Activated naive CD4-positive, alpha-beta T cell treated with anti-CD3 and anti-CD28 coated beads, Interleukin-2, amount 50 U/mL, for 72 hours (primary cell): Measurements from ENCODE around the gene WDFY2. TPM values are rescaled to one million over a fixed set of nuclear protein-coding genes. Genes with fewer than 3 reads are reported as not detected.
"Not testable (repeated sequence)": the region's sequence is repeated elsewhere in the genome, so short reads cannot be mapped to it uniquely, and the experiment has no call there.

Source experiments
- ATAC-seq, 2 donors: fragments of 150-1000 bp; cut with Tn5 transposase; 2 replicates each; pipeline ENCODE4 v1.10.0; 2021; ENCODE audit warnings: mild to moderate bottlenecking in 2 of 2, moderate library complexity in 2 of 2
- DNase-seq, 2 donors: peaks; one replicate each; pipeline ENCODE4 v3.0.0; 2021 to 2022; ENCODE audit warnings: low spot score in 2 of 2
- H3K27ac Mint-ChIP-seq, 2 donors: one replicate each; pipeline ENCODE4 v1.8.0; 2022; ENCODE audit warnings: mild to moderate bottlenecking in 2 of 2, mixed read lengths in 2 of 2
- H3K36me3 Mint-ChIP-seq, 2 donors: one replicate each; pipeline ENCODE4 v1.8.0; 2022; ENCODE audit warnings: mixed read lengths in 2 of 2
- H3K9me3 Mint-ChIP-seq, 2 donors: one replicate each; pipeline ENCODE4 v1.8.0; 2022; ENCODE audit warnings: mixed read lengths in 2 of 2
- total RNA-seq, 2 donors: library from RNA; stranded (reverse); gene quantifications; one replicate each; pipeline ENCODE4 v1.2.3, GENCODE V29; 2022

WDFY2 gene
- total RNA-seq, 2 donors from 2014 or later = 16.4 to 17.5 TPM

DNA sequence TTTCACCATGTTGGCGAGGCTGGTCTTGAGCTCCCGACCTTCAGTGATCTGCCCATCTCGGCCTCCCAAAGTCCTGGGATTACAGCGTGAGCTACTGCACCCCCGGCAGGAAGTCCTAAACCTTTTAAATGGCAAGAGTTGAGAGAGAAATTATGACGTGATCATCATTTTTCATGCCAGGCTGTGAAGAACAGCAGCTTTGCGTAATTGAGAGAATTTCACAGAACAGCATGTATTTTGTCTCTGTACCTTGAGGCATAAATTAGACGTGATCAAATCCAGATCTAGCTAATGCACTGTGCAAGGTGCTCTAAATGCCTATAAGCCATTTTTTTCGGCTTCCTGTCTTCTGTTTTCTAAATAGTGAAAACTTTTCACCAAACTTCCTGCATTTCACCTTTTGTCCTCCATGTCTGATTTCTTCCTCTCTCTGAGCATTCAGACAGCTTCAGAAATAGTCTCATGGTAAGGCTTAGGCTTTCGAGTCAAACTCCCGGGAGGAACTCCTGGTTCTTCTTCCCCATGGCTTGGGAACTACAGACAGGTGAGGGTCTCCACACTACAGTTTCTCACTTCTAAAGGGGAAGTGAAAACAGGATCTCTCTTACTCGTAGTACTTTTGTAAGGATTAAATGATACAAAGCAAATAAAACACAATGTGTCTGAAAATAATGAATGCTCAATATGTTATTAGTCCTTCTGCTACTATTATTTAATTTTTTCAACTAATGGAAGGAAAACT lies 51.0 kb downstream of the WDFY2 start:
- Mint-ChIP-seq H3K9me3 (peaks cover 0 to 5% of the 10 kb centered on the region in 2 donors), H3K36me3 (peaks cover 4 to 6% of the 10 kb centered on the region in 2 donors), H3K27ac (peak overlapping the region; percentile 47 to 71)
- no peak for ATAC-seq
- no peak for DNase-seq

DNA sequence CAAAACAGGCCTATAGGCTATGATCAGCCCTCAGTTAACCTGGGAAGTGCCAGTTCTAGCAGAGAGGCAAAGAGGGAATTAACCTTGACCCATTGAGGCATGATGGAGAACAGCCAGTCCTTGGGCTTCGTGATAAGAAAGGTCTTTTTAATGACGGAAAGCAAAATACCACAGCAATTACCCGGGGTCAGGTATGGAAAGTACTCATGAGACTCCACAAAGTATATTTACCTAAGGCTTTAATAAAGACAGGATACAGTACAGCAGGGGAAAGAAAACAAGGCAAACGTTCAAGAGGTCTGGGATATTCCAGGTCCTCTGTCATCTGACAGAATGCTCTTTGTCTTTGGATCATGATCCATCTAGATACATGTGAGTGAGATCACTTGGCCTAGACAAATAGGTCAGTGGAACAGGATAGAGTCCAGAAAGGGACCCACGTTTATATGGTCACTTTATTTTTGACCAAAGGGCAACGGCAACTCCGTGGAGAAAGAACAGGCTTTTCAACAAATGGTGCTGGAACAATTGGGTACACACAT lies 52.2 kb downstream of the WDFY2 start:
- Mint-ChIP-seq H3K36me3 (peaks cover 4 to 6% of the 10 kb centered on the region in 2 donors), H3K27ac (no peak overlapping the region), H3K9me3 (peaks cover 0 to 5% of the 10 kb centered on the region in 2 donors)
- DNase-seq (no peak), ATAC-seq (no peak)

DNA sequence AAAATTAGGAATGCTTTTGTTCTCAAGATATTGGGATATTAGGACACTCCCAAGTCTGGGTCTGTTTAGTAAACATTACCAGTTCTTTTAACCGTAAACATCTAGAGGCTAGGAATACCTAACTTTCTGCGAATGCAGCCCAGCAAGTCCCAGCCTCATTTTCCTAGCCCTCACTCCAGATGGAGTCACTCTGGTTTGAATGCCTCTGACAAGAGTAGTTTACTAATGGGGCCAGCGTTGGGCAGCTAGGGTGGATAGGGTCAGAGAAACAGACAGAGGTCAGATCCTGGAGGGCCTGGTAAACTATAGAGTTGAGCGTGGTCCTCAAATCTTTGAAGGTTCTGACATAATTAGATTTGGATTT lies 53.6 kb downstream of the WDFY2 start:
- Mint-ChIP-seq H3K36me3 (peaks cover 4 to 6% of the 10 kb centered on the region in 2 donors), H3K9me3 (peaks cover 0 to 5% of the 10 kb centered on the region in 2 donors), H3K27ac (no peak overlapping the region)
- DNase-seq (no peak), ATAC-seq (no peak)

DNA sequence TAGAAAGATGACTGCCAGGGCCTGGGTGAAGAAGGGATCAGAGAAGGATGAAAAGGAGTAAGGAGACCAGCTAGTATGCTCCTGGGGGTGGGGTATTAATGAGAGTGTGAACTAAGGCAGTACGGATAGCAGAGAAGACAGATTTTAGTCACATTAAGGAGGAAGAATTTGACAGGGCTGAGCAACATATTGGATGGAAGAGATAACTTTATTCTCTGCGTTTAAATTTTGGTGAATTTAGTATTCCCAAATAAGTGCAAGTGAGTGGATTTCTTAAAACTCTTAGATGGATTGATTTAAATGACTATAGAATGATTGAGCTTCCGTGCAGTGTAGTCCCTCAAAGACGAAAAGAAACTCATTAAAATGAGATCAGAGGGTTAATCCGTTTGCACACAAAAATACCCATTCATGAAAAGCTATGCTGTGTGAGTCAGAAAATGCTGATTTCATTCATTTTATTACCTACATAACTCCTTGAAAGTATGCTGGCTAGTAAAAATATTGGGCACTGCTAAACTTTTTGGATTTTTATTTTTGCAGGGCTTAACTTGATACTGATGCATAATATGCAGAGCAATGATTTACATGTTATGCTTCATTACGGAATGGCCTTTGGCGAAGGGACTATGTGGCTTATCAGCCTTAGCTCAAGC lies 54.1 kb downstream of the WDFY2 start:
- Mint-ChIP-seq H3K9me3 (peaks cover 0 to 5% of the 10 kb centered on the region in 2 donors), H3K36me3 (peaks cover 4 to 6% of the 10 kb centered on the region in 2 donors), H3K27ac (no peak overlapping the region)
- ATAC-seq = no peak
- DNase-seq = no peak

DNA sequence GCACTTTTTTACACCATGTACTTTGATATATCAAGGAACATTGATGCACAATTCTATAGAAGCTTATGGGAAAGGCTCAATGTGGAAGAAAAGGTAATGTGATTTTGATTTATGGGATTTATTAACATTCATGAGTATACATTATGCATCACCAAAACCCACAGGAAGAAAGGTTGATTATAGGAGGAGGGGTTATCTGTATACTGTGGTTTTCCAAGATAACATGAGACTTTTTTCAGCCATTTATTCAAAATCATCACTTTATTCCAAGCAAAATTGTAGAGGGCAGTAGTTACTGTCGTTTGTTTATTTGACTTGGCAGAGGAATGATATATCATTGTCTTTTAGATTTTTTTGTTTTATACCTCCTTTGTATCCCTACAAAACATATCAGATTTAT lies 54.9 kb downstream of the WDFY2 start:
- Mint-ChIP-seq H3K27ac (no peak overlapping the region), H3K36me3 (peaks cover 4 to 6% of the 10 kb centered on the region in 2 donors), H3K9me3 (peaks cover 0 to 5% of the 10 kb centered on the region in 2 donors)
- ATAC-seq (no peak), DNase-seq (no peak)

DNA sequence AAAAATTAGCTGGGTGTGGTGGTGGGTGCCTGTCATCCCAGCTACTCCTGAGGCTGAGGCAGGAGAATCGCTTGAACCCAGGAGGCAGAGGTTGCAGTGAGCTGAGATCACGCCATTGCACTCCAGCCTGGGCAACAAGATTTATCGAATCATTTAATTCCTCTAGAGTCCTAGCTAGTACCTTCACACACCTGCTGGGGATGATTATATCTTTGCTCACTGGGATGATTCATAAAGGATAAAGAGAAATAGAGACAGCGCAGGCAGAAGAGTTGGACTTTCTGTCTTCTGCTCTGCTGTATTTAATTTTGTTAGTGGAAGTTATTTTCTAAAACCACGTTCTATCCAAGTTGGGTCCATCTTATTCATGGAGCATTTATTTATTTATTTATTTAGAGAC lies 56.4 kb downstream of the WDFY2 start:
- DNase-seq, H3K9me3 Mint-ChIP-seq, ATAC-seq, H3K27ac Mint-ChIP-seq, H3K36me3 Mint-ChIP-seq: not testable (repeated sequence)

DNA sequence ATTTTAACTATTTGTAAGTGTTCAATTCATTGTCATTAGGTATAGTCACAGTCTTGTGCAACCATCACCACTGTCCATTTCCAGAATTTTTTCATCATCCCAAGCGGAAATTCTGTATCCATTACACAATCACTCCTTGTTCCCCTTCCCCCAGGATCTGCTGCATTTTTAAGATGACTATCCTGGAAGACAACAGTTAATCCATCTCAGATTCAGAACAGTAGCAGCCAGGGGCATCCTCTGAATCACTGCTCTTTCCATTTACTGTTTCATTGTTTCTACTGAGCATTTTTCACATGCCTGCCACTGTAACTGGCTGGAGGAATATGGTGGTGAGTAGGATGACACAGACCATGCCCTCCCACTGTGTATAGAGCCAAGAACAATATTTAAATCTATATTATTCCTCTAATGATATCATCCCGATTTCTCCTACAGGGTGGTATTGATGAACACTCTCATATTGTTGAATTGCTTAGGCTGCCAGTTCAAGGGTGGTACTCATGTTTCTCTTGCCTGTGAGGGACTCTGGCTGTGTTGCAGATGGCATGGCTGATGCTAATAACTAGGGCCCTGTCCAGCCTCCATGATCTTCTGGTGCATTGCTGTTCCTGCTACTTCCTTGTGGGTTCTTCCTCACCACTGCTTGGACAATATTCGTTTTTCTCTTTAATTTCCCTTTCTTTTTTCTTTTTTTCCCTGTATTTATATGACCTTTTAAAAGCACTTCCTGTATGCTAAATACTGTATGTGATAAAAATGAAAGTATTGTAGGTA lies 59.0 kb downstream of the WDFY2 start:
- peak; percentile 44 to 69 for ATAC-seq
- peaks cover 0 to 10% of the 10 kb centered on the region in 2 donors for H3K9me3 Mint-ChIP-seq
- no peak for DNase-seq
- peak overlapping the region; percentile 20 to 38 for H3K27ac Mint-ChIP-seq
- peaks cover 0 to 13% of the 10 kb centered on the region in 2 donors for H3K36me3 Mint-ChIP-seq

DNA sequence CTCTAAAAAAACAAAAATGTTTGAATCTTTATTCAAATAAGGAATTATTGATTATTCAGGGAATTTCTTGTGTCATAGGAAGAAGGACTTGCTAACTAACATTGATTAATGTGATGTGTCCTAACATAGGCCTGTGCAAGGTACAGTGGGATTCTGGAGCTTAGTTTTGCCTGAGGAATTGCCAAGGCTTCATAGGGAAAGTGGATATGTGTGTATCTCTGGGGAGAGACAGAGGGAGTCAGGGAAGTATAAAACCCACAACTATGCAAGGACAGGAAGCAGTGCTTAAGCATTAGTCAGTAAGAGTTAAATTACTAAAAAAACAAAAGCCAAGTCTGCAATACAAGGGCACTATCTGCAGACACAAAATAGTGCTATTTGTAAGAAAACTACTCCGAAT lies 59.6 kb downstream of the WDFY2 start:
- peak overlapping the region; percentile 20 to 38 for H3K27ac Mint-ChIP-seq
- no peak for DNase-seq
- peak in 1 of 2 donors; percentile 26 for ATAC-seq
- peaks cover 0 to 13% of the 10 kb centered on the region in 2 donors for H3K36me3 Mint-ChIP-seq
- peaks cover 0 to 10% of the 10 kb centered on the region in 2 donors for H3K9me3 Mint-ChIP-seq

DNA sequence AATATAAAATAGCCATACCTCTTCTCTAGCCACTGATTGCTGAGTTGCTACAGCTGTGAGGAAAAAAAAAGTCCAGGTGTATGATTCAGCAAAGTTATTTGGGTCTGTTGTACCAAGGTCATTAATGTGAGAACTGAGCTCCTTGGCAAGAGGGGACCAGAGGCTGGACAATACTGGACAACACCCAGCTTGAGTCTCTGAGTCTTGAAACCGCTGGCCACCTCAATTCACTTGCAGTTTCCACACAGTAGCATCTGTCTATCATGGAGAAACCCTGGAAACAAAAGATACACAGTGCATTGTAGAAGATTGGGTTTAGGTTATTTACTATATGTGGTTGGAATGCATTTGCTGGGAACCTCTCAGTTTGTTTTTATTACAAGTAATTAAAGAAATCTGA lies 60.4 kb downstream of the WDFY2 start:
- ATAC-seq (no peak), DNase-seq (no peak)
- Mint-ChIP-seq H3K9me3 (peaks cover 0 to 10% of the 10 kb centered on the region in 2 donors), H3K27ac (peak overlapping the region in 1 of 2 donors; percentile 99), H3K36me3 (peaks cover 0 to 13% of the 10 kb centered on the region in 2 donors)

DNA sequence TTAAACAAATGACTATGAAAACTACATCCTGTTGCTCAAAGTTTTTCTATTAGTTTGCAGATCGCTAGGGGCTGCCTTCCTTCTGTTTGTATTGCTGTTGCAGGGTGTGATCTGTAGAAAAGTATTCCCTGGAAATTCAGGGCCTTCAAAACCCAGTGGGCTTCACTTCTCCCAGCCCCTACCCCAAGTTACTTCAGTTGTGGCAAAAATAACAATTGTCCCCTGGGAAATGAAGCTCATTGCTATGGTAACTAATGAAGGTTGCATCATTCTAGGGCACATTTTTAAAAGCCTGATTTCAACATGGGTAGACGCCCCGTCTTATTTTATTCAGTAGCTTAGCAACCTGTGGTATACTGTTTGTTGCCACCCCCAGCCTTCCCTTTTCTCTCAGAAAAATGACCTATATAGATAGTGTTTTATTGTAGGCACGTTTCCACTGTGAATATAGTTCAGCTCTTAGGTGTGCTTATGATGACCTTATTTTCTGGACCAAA lies 60.9 kb downstream of the WDFY2 start:
- peak; percentile 45 to 73 for ATAC-seq

DNA sequence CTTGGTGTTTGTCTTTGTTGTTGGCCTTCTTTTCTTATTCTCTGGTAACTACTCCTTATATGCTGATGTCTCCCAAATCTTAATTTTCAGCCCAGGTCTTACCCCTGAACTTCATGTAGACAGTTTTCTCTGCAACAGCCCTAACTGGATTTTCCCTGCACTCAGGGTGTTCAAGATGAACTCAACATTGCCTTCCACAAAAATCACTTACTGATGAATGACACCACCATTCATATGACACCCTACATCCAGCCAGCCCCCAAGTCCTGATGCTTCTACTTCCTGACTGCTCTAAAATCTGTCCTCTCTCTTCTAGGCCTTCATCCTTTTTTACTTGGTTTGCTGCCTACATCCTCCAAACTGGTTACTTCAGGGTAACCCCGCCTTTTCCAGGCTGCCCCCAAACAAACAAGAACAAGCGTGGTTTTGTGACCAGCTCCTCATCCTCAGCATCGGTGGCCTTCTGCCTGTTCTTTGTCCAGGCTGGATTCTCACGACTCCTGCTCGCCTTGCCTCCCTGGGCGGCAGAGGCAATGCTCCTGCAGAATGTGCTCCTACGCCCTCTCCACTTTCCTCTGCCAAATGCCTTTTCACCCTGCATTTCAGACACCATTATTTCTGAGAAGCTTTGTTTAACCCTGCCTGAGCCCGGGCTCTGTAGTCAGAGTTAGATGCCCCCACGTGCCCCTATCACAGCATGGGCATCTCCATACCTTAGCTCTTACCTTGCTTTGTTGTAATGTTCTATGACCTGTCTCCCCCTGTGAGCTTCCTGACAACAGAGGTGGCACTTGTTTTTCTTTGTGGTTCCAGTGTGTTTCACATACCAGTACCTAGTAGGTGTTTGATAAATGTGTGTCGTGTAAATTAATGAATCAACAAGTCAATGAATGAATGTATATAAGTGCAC lies 61.8 kb downstream of the WDFY2 start:
- Mint-ChIP-seq H3K36me3 (peaks cover 0 to 15% of the 10 kb centered on the region in 2 donors), H3K27ac (peak overlapping the region; percentile 67 to 99), H3K9me3 (peaks cover 0 to 10% of the 10 kb centered on the region in 2 donors)
- peak in 1 of 2 donors; percentile 28 for DNase-seq
- peak; percentile 28 to 76 for ATAC-seq

More for the DNA sequence above, 60.9 kb downstream of the WDFY2 start:
- H3K9me3 Mint-ChIP-seq = peaks cover 0 to 10% of the 10 kb centered on the region in 2 donors
- H3K36me3 Mint-ChIP-seq = peaks cover 0 to 13% of the 10 kb centered on the region in 2 donors
- peak in 1 of 2 donors; percentile 24 for DNase-seq
- peak overlapping the region; percentile 67 to 99 for H3K27ac Mint-ChIP-seq

DNA sequence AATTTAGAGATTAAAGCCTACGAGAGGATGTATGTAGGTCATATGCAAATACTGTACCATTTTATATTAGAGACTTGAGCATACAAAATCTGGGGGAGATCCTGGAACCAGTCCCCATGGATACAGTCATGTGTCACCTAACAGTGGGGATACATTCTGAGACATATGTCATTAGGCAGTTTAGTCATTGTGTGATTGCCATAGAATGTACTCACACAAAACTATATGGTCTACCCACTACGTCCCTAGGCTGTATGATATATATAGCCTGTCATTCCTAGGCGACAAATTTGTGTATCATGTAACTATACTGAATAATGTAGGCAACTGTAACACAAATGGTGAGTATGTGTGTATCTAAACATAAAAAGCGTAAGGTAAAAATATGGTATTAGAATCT lies 62.8 kb downstream of the WDFY2 start:
- Mint-ChIP-seq H3K9me3 (peaks cover 6 to 10% of the 10 kb centered on the region in 2 donors), H3K27ac (peak overlapping the region in 1 of 2 donors; percentile 99), H3K36me3 (peaks cover 9 to 23% of the 10 kb centered on the region in 2 donors)
- DNase-seq (no peak), ATAC-seq (peak; percentile 29 to 58)

DNA sequence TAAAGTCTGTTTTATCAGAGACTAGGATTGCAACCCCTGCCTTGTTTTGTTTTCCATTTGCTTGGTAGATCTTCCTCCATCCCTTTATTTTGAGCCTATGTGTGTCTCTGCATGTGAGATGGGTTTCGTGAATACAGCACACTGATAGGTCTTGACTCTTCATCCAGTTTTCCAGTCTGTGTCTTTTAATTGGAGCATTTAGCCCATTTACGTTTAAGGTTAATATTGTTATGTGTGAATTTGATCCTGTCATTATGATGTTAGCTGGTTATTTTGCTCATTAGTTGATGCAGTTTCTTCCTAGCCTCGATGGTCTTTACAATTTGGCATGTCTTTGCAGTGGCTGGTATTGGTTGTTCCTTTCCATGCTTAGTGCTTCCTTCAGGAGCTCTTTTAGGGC lies 67.9 kb downstream of the WDFY2 start:
- H3K27ac Mint-ChIP-seq, DNase-seq, ATAC-seq: not testable (repeated sequence)
- Mint-ChIP-seq H3K9me3 (peaks cover 6 to 15% of the 10 kb centered on the region in 2 donors), H3K36me3 (peaks cover 23 to 28% of the 10 kb centered on the region in 2 donors)

DNA sequence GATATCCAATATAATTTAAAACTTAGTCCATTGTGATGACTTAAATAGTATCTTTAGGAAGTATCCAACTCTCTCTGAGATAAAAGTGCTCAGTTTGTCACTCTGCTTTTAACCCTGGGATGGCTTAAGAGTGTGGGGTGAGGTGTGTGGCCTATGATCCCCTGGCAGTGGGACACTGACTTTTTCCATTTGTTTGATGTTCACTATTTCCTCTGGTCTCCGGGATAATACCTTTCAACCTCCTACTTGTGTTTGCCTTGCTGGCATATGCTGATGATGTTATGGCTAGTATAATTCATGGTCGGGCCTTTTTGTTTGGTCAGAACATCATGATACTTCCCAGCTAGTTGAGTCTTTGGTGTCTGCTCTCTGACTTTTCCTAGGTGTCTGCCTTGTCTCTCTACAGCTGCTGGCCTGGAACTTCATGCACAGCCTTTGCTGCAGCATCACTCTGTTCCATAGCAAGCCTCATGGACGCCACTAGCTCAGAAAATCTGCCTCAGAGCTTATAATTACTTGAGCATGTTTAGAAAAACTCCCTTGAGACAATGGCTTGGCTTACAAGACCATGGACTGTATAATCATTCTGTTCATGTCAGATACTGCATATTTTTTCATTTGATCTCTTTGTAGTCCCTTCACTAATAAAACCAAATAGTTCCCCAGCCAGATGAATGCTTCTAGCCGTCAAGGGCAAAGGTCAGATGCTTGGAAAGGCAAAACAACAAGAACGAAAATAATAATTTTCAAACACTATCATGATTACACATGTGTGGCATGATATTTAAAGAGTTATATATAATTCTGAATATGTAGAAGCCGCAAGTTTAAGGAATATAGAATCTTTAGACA lies 75.2 kb downstream of the WDFY2 start:
- no peak overlapping the region for H3K27ac Mint-ChIP-seq
- ATAC-seq (no peak), DNase-seq (no peak)
- peaks cover 9 to 24% of the 10 kb centered on the region in 2 donors for H3K36me3 Mint-ChIP-seq
- peaks cover 4 to 17% of the 10 kb centered on the region in 2 donors for H3K9me3 Mint-ChIP-seq

DNA sequence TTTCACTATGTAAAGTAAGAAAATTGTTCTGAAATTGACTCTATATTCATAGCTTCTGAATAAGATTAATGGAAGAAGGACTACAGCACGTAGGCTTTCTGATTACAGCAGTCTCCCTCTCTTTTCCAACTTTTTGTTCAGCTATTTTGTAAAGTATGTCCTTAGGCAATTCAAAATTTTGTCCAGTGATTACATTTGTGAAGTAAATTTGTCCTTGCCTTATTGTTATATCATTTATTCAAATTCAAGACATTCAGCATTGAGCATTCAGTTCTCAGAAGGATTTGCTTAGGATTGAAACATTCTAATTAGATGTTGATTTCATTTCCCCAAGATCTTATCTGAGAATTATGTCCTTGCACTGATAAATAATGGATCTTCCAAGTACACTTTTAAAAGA lies 76.6 kb downstream of the WDFY2 start:
- Mint-ChIP-seq H3K36me3 (peaks cover 9 to 24% of the 10 kb centered on the region in 2 donors), H3K9me3 (peaks cover 4 to 17% of the 10 kb centered on the region in 2 donors), H3K27ac (no peak overlapping the region)
- no peak for DNase-seq
- ATAC-seq = no peak
